Large intestine (tissue), 3 donors: ENCODE results near the gene KLHL9. TPM values are rescaled to one million over a fixed set of nuclear protein-coding genes. Genes with fewer than 3 reads are reported as not detected.

Source experiments
- DNase-seq, 2 donors: peaks; one replicate each; pipeline versions ENCODE4 v3.0.0 to v3.0.0-alpha.2; 2013
- H3K27ac ChIP-seq: one replicate; pipeline ENCODE4 v1.5.1; 2013; ENCODE audit warnings: low read length
- H3K27me3 ChIP-seq: 2 replicates; pipeline ENCODE4 v1.6.1; 2013; ENCODE audit warnings: low read length; ENCODE audit not compliant: control insufficient read depth, insufficient read depth
- H3K36me3 ChIP-seq: 2 replicates; pipeline ENCODE4 v1.6.1; 2013; ENCODE audit warnings: low read length; ENCODE audit not compliant: control insufficient read depth, insufficient read depth
- H3K4me1 ChIP-seq: one replicate; pipeline ENCODE4 v1.6.1; 2013; ENCODE audit warnings: low read length; ENCODE audit not compliant: control insufficient read depth, insufficient read depth
- H3K4me3 ChIP-seq: one replicate; pipeline ENCODE4 v1.5.1; 2013; ENCODE audit warnings: low read length
- H3K9me3 ChIP-seq: one replicate; pipeline ENCODE4 v1.6.1; 2013; ENCODE audit warnings: mild to moderate bottlenecking, low read depth, low read length, moderate library complexity; ENCODE audit not compliant: control insufficient read depth
- WGBS: methylation state at CpG from one replicate; pipeline ENCODE4 v1.1.5; 2013; ENCODE audit warnings: low lambda C conversion rate; ENCODE audit not compliant: insufficient coverage; 5-methylcytosine and 5-hydroxymethylcytosine counted together
- polyA plus RNA-seq: library from polyadenylated mRNA; unstranded; fragments of 120-200 nt; gene quantifications from one replicate; pipeline ENCODE4 v1.2.1, GENCODE V29; 2013

The KLHL9 gene
- polyA plus RNA-seq, 1 donor: 32.8 TPM

DNA sequence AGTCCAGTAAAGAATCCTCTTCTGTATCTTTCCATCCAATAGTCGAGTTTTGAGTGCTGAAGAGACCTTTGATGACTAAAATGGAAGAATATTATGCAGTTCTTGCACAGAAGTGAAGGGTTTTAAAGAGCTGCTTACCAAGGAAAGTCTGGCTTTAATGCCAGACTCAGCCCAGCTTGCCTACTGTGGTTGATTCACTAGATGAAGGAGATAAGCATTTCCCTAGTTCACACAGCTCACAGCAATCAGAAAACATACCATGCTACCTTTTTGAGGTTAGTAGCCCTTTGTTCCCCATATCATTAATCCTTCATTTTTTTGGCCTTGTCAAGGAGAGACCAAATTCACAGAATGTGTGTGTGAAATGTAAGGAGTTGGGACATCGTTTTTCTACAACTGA is 45.4 kb downstream of the KLHL9 start:
- no CpG with 5 or more reads among the region's 2 CpGs for WGBS
- DNase-seq: no peak
- Histone ChIP-seq H3K27me3 (no peaks in the 10 kb centered on the region), H3K27ac (no peak overlapping the region), H3K36me3 (no peaks in the 10 kb centered on the region), H3K9me3 (no peaks in the 10 kb centered on the region), H3K4me1 (no peaks in the 10 kb centered on the region), H3K4me3 (no peak overlapping the region)

- H3K9me3 ChIP-seq: no peaks in the 10 kb centered on the region
- no peak overlapping the region for H3K4me3 ChIP-seq
- H3K27ac ChIP-seq: no peak overlapping the region
- DNase-seq: no peak
- H3K4me1 ChIP-seq: no peaks in the 10 kb centered on the region
- no peaks in the 10 kb centered on the region for H3K36me3 ChIP-seq
- no peaks in the 10 kb centered on the region for H3K27me3 ChIP-seq
- WGBS: no CpG with 5 or more reads among the region's 3 CpGs
Measured at GRCh38 chr9:21287280-21287679, 47.9 kb downstream of the KLHL9 start.

DNA sequence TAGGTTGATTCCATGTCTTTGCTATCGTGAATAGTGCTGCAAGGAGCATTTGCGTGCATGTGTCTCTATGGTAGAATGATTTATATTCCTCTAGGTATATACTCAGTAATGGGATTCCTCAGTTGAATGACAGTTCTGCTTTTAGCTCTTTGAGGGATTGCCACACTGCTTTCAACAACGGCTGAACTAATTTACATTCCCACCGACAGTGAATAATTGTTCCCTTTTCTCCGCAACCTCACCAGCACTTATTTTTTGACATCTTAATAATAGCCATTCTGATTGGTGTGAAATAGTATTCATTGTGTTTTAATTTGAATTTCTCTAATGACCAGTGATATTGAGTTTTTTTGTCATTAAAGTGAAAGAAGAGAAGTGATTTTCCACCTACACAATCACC is 48.5 kb downstream of the KLHL9 start:
- no peaks in the 10 kb centered on the region for H3K4me1 ChIP-seq
- 92% methylated on average over 2 of the region's 5 CpGs for WGBS
- H3K9me3 ChIP-seq: no peaks in the 10 kb centered on the region
- H3K27ac ChIP-seq: no peak overlapping the region
- no peak for DNase-seq
- H3K27me3 ChIP-seq: no peaks in the 10 kb centered on the region
- H3K4me3 ChIP-seq: no peak overlapping the region
- H3K36me3 ChIP-seq: no peaks in the 10 kb centered on the region

GRCh38 chr9:21286099-21286498 is 49.1 kb downstream of the KLHL9 start:
- Histone ChIP-seq H3K27me3 (peaks cover 2% of the 10 kb centered on the region), H3K4me3 (no peak overlapping the region), H3K4me1 (no peaks in the 10 kb centered on the region), H3K36me3 (no peaks in the 10 kb centered on the region), H3K27ac (no peak overlapping the region), H3K9me3 (no peaks in the 10 kb centered on the region)
- 97% methylated on average over 4 of the region's 5 CpGs for WGBS
- no peak for DNase-seq

GRCh38 chr9:21281275-21281674 is 53.9 kb downstream of the KLHL9 start:
- Histone ChIP-seq H3K9me3 (no peaks in the 10 kb centered on the region), H3K27ac (no peak overlapping the region), H3K4me1 (no peaks in the 10 kb centered on the region), H3K4me3 (no peak overlapping the region), H3K36me3 (no peaks in the 10 kb centered on the region), H3K27me3 (peaks cover 2% of the 10 kb centered on the region)
- 91% methylated on average over 1 of the region's 2 CpGs for WGBS
- no peak for DNase-seq

Other genes starting within 250 kb of the KLHL9 start
- 0.06 TPM for gene IFNW1, start 193.6 kb downstream of the KLHL9 start, polyA plus RNA-seq
- 0.13 TPM for gene IFNA21, start 168.7 kb downstream of the KLHL9 start, polyA plus RNA-seq
- not detected for gene IFNA4, start 147.8 kb downstream of the KLHL9 start, polyA plus RNA-seq
- not detected for gene IFNA7, start 133.2 kb downstream of the KLHL9 start, polyA plus RNA-seq
- gene IFNA10, start 128.3 kb downstream of the KLHL9 start, polyA plus RNA-seq: not detected
- not detected for gene IFNA16, start 118.1 kb downstream of the KLHL9 start, polyA plus RNA-seq
- not detected for gene IFNA17, start 107.2 kb downstream of the KLHL9 start, polyA plus RNA-seq
- not detected for gene IFNA14, start 95.4 kb downstream of the KLHL9 start, polyA plus RNA-seq
- gene IFNA5, start 30.1 kb downstream of the KLHL9 start, polyA plus RNA-seq: not detected
- gene IFNA6, start 15.5 kb upstream of the KLHL9 start, polyA plus RNA-seq: not detected
- 0.12 TPM for gene IFNA13, start 32.7 kb upstream of the KLHL9 start, polyA plus RNA-seq
- not detected for gene IFNA2, start 50.0 kb upstream of the KLHL9 start, polyA plus RNA-seq
- not detected for gene IFNA8, start 73.7 kb upstream of the KLHL9 start, polyA plus RNA-seq
- gene IFNA1, start 105.0 kb upstream of the KLHL9 start, polyA plus RNA-seq: not detected
- 1.8 TPM for gene IFNE, start 146.9 kb upstream of the KLHL9 start, polyA plus RNA-seq